Iris pigment epithelial cell (primary cell): ENCODE data around the gene MAP3K6.

Experiments
- DNase-seq: peaks from one replicate; pipeline ENCODE4 v3.0.0-alpha.2; 2011; ENCODE audit warnings: low read depth

Gene MAP3K6

GRCh38 chr1:27333717-27334279, 33.0 kb downstream of the MAP3K6 start:
- DNase-seq, result no peak

GRCh38 chr1:27332536-27333281, 34.1 kb downstream of the MAP3K6 start:
- peak; percentile 26 for DNase-seq

GRCh38 chr1:27331922-27332321, 34.8 kb downstream of the MAP3K6 start:
- no peak for DNase-seq

- no peak for DNase-seq
Observed at GRCh38 chr1:27331426-27331825, 35.3 kb downstream of the MAP3K6 start.

- DNase-seq, result no peak
Observed at GRCh38 chr1:27330786-27331185, 36.0 kb downstream of the MAP3K6 start.

- DNase-seq, result no peak
Observed at GRCh38 chr1:27327964-27328363, 38.8 kb downstream of the MAP3K6 start.

GRCh38 chr1:27325286-27325685, 41.5 kb downstream of the MAP3K6 start:
- no peak for DNase-seq

GRCh38 chr1:27322569-27323240, 44.1 kb downstream of the MAP3K6 start:
- no peak for DNase-seq

- peak; percentile 98 for DNase-seq
Observed at GRCh38 chr1:27321813-27322568, 44.8 kb downstream of the MAP3K6 start, which contains the start of gene TMEM222. Gene TMEM222, plus strand, starts transcription at chr1:27322163. Its CDS starts 35 bp downstream, at chr1:27322198.

- DNase-seq, result no peak
Observed at GRCh38 chr1:27318596-27318995, 48.2 kb downstream of the MAP3K6 start.

- no peak for DNase-seq
Observed at GRCh38 chr1:27318136-27318535, 48.6 kb downstream of the MAP3K6 start.

GRCh38 chr1:27316860-27317259, 49.9 kb downstream of the MAP3K6 start:
- no peak for DNase-seq

GRCh38 chr1:27314737-27315136, 52.0 kb downstream of the MAP3K6 start:
- no peak for DNase-seq

- DNase-seq, result no peak
Observed at GRCh38 chr1:27314169-27314568, 52.6 kb downstream of the MAP3K6 start.

- no peak for DNase-seq
Observed at GRCh38 chr1:27307874-27308598, 58.7 kb downstream of the MAP3K6 start.

- no peak for DNase-seq
Observed at GRCh38 chr1:27306892-27307761, 59.6 kb downstream of the MAP3K6 start.

GRCh38 chr1:27306071-27306470, 60.7 kb downstream of the MAP3K6 start:
- DNase-seq, result no peak
